Omental fat pad (tissue), 4 donors: ENCODE results near the gene GMDS. TPM values are rescaled to one million over a fixed set of nuclear protein-coding genes. Genes with fewer than 3 reads are reported as not detected.

Experiments
- ATAC-seq: fragments of 150-250 bp; one replicate; pipeline ENCODE4 v1.9.1; 2016; ENCODE audit warnings: mild to moderate bottlenecking, moderate library complexity; ENCODE audit not compliant: low FRiP score
- DNase-seq: peaks from one replicate; pipeline ENCODE4 v3.0.0-alpha.2; 2019; ENCODE audit warnings: low spot score
- total RNA-seq, 4 donors: library from RNA; depleted of rRNA; stranded (reverse); fragments of >200 nt; gene quantifications; one replicate each; pipeline ENCODE4 v1.1.0, GENCODE V29; 2016
- TF ChIP-seq, protein P1 (sequence below), 3 donors: fragments of 450-650 bp; IDR thresholded peaks; one replicate each; pipeline ENCODE4 v1.5.1; 2016 to 2017; ENCODE audit warnings: antibody characterized with exemption in 3 of 3, mild to moderate bottlenecking in 3 of 3, moderate library complexity in 2 of 3

The GMDS gene
- total RNA-seq, 4 donors from 2014 or later: 5.6 to 20.6 (median 10.7) TPM

DNA sequence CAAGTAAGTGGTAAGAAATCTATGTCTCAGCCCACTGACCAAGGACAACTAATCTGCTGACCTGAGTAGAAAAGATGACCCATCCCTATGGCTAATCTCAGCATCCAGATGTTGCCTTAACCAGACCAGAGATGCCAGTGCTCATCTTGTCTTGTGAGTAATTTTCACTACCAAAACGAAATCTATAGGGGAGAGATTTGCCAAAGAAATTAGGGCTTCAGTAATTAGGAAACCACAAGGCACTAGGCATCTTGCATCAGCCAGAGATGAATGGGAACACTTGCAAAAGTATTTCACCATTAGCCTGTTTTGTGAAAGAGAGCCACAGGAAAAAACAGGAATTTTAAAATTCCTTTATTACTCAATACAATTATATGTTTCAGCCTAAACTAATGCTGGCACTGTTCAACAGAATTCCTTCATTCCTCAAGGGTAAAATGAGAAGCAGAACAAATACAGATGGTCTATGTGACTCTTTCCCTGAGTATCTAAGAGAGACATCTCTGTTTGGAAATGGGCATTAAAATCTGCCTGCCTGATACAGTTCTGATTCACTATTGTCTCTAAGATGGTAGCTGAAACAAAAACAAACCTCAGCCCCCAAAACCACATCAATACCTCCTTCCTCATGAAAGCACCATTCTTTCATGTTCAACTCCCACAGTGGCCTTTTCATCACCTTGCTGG is 87.8 kb downstream of the GMDS start:
- ATAC-seq (peak; percentile 78), DNase-seq (no peak)
- TF ChIP-seq, protein P1, sequence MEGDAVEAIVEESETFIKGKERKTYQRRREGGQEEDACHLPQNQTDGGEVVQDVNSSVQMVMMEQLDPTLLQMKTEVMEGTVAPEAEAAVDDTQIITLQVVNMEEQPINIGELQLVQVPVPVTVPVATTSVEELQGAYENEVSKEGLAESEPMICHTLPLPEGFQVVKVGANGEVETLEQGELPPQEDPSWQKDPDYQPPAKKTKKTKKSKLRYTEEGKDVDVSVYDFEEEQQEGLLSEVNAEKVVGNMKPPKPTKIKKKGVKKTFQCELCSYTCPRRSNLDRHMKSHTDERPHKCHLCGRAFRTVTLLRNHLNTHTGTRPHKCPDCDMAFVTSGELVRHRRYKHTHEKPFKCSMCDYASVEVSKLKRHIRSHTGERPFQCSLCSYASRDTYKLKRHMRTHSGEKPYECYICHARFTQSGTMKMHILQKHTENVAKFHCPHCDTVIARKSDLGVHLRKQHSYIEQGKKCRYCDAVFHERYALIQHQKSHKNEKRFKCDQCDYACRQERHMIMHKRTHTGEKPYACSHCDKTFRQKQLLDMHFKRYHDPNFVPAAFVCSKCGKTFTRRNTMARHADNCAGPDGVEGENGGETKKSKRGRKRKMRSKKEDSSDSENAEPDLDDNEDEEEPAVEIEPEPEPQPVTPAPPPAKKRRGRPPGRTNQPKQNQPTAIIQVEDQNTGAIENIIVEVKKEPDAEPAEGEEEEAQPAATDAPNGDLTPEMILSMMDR (IDR thresholded peaks at IDR 0.05): no peak

DNA sequence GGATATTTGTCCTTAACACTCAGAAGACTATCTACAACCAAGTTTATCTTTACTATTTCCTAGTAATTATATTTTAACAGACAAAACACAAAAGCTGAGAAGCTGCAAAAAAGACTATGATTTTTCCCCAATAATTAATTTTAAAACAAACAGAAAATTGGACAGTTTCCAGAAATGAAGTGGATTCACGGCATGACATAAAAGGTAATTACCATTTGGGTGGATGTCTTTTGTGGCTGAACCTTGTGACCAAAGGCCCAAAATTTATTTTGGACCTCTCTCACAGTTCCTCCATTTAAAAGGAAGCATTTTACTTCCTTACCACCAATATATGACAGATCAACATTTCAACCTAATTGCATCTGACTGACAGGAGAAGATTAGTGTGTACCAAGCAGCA is 90.2 kb downstream of the GMDS start:
- no peak for DNase-seq
- TF ChIP-seq, protein P1 (IDR thresholded peaks at IDR 0.05): no peak
- ATAC-seq: no peak

DNA sequence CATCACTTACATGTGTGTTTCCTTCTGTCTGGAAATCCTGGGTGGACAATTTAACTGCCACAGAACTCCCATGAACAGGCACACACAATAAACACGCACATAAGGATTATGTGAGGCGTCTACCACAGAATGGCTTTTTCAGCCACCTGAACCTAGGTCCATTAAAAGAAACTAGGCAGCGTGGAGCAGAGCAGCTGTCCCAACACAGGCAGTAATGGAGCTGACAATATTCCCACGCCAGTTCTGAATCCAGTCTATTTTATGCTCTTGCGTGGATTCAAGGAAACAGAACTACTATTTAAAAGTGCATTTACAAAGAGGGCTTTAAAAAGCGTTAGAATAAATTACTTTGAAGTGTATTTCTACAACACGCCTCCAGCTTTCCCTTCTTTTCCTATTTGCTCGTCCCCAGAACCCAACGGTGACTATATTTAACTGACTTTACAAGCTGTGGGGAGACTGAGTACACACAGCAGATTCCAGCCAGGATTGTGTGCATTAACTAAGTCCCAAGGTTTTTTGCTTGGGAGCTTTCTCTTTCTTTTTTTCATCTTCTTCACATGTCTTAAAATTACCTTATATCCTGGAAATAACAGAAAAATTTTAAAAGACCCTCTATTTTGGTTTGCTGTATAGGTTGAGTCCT is 95.9 kb downstream of the GMDS start:
- ATAC-seq (no peak), DNase-seq (no peak)
- TF ChIP-seq, protein P1 (IDR thresholded peaks at IDR 0.05): no peak

DNA sequence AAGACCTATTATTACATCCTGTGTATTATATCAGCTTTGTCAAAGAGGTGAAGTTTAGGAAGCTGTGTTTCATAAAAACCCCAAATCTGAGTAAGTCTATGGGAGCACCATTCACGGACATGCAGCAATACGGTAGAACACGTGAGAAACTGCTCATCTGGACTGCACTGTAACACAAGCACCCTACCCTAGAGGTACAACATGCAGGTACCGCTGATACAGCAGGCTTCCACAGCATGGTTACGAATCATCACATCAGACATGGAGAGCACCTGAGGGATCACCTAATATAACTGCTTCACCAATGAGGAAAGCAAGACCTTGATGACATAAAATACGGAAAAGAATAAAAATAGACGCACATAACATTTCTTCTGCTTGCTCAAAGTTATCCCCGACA is 96.7 kb downstream of the GMDS start:
- DNase-seq: no peak
- TF ChIP-seq, protein P1 (IDR thresholded peaks at IDR 0.05): no peak
- no peak for ATAC-seq

DNA sequence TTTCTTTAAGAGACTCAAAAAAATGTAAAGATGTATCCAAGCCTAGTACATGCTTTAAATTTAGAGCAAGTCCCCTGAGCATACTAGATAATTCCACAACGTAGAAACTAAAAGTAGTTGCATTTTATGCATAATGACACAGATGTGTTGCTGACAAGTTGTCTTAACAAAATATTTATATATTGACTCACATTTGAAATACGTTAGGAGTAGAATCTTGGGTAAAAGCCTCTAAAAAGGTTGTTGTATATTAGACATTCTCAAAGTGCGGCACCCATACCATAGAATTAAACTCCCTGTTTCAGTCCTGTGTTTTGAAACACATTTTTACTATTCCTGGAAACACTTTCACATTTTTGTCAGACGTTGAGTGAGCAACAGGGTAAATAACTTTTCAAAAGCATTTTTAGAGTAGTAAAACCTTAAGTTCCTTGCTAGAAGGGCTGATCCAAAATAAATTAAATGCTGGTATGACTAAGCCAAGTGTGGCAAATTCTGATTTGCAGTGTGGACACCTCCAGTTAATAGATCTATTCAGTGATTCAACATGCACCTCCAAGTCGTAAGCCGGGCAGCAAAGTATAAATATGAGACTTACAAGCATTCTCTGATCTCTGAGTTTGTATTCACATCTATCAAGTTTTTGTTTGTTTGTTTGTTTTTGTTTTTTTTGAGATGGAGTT is 97.5 kb downstream of the GMDS start:
- TF ChIP-seq, protein P1 (IDR thresholded peaks at IDR 0.05): no peak
- DNase-seq (no peak), ATAC-seq (no peak)

DNA sequence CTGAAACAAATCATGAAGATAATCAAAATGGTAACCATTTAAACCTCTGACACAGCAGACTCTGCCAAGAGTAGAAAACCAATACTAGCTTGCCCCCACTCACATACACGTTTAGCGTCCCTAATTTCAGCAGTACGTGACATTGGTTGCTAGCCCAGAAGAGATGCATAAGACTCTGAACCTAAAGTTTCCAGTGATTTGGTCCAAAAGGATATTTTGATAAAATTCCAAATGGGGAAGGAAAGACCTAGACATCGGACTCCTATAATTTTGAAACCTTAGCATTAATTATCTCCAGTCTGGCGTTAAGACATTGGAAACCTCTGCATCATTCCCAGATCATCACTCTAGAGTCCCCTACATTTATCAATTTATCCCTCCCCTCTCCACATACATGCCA is 98.1 kb downstream of the GMDS start:
- ATAC-seq (no peak), DNase-seq (no peak)
- TF ChIP-seq, protein P1 (IDR thresholded peaks at IDR 0.05): no peak
